ENCODE results near the gene DYNLT4.
"Not testable (repeated sequence)": the region's sequence is repeated elsewhere in the genome, so short reads cannot be mapped to it uniquely, and the experiment has no call there.

Gene DYNLT4, protein sequence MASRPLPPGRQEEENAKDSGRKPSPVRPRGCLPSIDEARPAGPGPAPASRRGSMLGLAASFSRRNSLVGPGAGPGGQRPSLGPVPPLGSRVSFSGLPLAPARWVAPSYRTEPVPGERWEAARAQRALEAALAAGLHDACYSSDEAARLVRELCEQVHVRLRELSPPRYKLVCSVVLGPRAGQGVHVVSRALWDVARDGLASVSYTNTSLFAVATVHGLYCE

DNA sequence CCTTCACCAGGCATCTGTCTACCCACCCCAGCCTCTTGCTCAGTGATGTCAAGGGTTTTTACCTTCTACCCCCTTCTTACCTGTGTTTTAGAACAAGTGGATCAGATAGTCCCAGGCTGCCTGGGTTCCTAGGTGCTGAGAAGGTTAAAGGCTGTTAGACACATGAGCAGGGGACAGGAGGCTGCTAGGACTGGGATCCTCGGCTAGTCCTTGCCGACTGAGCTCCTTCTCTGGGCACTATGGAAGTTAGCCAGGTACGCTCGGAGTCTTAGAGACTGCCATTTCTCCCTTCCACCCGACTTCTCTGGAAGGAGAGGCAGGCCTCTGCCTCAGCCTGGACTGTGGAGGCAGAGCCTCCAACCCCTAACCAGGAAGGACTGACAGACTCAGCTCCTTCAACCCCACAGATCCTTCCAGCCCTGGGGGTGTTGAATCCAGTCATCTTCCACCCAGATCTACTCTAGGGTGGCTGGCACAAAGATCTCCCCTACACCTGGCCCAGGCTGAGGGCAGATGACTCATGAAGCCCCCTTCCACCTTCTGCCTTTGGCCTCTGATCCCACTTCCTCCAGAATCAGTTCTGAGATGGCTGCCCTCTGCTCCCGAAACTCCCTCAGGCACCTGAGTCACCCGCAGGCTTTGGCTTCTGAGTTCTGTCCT, at the start of gene DYNLT4:
Gene DYNLT4, minus strand, starts transcription at position 648 of the 660 bp plus-strand sequence. CDS start 683 bp downstream, outside the sequence.
- DNase-seq: no peak

DNA sequence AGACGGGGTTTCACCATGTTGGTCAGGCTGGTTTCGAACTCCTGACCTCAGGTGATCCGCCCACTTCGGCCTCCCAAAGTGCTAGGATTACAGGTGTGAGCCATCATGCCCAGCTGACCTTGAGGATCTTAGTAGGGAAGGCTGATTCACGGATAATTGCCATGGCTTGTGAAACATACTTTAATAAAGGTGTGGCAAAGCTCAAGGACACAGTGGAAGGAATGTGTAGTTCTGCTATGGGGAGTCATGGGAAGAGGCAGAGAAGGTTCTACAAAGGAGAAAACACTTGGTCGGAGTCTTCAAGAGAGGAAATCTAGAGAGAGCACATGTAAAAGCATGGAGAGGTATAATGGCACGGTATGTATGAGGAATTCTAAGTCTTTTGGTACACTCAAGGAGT, 48.6 kb upstream of the DYNLT4 start:
- DNase-seq: no peak

DNA sequence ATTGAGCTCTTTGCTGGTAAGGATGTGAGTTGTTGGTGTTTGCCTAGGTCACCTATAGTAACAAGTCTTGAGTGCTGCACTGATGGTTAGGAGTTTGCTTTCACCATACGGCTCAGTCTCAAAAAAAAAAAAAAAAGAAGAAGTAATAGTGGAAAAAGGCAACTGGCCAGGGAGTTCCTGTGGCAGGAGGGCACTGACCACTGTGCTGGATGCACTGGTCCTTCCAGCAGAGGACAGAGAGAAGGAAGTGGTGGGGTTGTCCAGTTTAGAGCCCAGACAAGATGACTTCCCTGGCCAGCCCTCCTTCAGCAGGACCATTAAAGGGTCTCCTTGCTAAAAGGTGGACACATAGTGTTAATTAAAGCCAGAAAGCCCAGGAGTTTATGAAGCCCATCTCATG, 47.8 kb upstream of the DYNLT4 start:
- DNase-seq: no peak

DNA sequence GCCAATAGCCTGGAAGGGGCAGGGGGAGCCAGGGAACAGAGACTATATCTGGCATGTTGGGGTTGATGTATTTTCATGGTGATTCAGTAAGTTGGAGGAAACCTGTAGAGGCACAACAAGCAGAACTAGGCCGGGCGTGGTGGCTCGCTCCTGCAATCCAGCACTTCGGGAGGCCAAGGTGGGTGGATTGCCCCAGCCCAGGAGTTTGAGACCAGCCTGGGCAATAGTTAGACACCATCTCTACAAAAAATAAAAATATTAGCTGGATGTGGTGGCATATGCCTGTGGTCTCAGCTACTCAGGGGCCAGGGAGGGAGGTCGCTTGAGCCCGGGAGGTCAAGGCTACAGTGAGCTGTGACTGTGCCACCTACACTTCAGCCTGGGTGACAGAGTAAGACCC, 46.0 kb upstream of the DYNLT4 start:
- no peak for DNase-seq

DNA sequence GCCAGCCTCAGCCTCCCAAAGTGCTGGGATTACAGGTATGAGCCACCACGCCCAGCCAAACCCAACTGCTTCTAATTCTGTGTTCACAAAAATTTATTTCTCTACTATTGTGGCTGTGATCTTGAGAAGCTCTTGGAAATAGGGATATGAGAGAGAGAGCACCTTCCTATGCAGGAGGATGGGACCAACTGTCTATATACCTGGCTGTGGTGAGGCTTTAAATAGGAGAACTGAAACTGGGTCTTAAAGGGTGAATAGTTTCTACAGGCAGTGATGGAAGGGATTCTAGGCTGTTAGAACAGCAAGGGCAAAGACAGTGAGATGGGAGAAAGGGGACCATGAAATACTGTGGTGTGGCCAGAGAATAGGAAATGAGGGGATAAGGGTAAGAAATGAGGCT, 44.2 kb upstream of the DYNLT4 start:
- no peak for DNase-seq

DNA sequence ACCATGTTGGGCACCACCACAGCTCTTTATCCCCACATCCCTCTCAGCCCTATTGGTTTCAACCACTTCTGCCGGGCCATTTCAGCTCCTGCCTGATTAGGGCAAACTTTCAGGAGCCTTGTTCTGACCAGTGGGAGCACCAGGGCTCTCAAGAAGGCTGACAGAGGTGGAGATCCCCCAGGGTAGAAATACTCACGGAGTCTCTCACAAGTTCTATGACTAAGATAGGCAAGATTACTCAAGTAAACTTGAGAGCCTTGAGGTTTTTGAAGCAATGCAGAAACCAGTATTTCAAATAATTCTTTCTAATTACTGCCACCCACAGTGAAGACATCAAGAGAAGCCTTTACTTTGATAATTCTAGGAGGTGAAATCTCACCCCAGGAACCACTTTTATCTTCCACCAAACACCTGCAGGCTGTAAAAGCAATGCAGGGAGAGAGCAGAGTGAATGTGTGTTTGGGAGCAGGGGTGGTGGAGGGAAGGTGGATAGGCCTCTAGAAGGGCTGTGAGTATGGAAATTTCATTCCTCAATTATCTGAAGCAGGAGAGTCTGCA, 42.5 kb upstream of the DYNLT4 start:
- no peak for DNase-seq

DNA sequence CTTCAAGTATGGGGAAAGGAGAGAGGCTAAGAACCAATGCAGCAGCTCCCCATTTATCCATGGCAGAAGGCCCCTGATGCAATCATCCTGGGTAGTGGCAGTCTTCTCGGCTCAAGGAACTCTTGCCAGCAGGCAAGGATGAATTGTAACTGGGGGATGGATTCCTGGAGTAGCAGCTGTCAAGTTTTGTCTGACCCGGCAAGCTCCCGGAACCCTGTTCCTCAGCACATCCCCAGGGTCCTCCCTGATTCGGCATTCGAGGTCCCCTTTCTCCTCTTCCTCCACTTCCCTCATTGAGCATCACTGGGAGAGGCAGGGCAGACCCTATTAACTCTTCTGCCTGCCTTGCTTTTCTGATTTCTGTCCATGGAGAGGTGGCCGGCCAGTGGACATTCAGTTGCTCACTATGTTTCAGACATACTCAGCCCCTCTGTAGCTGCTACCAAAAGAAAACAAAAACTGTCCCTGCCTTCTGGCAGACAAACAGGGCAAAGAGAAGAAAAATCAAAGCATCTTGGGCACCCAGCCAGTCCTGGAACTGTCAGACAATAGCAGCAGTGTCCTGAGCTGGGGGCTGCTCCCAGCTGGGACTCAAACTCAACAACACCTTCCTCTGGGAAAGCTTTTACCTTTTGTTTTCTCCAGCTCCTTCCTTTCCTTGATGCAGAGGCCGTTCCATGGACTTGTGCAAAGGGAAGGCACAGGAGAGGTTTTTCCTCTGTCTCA, 41.5 kb upstream of the DYNLT4 start:
- DNase-seq: no peak

DNA sequence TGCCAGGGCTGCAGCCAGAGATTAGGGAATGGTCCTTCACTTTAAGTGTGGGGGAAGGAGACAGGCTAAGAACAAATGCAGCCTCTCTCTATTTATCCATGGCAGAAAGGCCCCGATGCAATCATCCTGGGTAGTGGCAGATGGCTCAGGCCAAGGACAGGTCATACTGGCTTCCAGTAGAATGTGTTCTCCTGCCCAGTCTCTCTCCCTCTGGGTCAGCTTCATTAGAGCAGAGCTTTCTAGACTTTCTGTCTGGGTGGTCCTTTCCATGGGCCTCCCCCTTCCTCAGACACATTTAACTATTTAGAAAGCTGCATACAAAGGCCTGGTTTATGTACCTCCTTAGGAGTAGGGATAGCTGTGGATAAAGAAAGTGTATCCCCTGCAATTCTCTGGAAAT, 40.7 kb upstream of the DYNLT4 start:
- DNase-seq: no peak

DNA sequence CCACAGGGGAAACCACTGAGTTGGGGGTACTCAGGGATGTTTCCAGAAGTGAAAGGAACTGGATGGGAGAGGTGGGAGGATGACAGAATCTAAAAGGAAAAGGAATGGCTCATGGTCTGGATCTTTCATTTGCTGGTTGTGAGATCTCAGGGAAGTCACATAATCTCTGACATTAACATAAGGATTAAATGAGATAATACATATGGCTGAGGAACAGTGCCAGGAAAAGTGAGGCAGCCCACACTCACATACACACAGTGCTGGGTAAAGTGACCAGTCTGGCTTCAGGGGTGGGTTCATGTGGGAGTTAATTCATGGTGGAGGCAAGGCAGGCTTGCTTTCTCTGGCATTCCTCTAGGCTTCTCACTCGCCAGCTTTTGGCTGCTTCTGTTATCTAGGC, 39.8 kb upstream of the DYNLT4 start:
- no peak for DNase-seq

DNA sequence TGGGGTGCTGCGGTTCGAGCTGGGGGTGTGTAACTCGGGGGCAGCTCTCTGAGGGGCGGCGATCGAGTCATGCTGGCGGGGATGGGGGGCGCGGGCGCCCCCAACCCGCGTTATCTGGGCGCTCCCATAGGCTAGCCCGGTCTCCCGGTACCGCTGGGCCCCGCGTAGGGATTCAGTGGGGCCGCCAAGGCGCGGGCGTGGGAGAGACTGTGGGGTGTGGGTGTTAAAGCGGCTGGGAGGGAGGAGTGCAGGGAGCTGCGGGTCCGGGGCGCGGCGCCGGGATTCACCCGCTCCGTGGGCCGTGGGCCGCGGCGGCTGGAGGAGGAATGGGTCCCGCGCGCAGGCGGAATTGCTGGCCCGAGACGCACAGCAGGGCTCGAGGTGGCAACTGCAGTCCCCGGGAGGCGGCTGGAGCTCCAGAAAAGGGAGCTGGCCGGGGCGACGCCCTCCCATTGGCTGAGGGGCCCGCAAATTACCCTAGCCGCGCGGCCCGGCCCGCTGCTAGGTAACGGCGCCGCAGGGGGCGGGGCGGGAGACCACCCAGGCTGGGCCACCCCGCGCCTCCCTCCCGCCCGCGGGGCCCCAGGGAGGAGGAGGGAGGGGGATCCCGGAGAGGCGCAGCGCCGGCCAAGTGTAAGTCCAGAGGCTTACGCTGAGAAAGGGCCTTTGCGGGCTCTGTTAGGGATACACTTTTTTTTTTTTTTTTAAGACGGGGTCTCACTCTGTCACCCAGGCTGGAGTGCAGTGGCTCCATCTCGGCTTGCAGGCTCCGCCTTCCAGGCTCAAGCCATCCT, 35.9 kb upstream of the DYNLT4 start, which contains the start of gene PTCH2:
Gene PTCH2, minus strand, starts transcription at position 392 of the 794 bp plus-strand sequence. Its CDS starts 321 bp downstream, at position 71.
- peak; percentile 42 for DNase-seq

DNA sequence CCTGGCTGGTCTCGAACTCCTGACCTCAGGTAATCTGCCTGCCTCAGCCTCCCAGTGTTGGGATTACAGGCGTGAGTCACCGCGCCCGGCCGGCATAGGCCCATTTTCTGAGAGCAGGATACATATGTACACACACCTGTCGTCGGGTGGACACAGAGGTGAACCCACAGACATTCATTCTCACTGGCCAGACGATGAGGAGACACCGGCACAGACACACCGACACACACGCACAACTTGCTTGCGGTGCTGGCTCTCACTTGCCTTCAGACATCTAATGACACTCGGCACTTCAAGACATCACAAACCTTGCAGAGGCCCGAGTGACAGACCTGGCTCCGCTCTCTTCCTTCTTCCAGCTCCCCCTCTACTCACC, 35.3 kb upstream of the DYNLT4 start:
- no peak for DNase-seq

DNA sequence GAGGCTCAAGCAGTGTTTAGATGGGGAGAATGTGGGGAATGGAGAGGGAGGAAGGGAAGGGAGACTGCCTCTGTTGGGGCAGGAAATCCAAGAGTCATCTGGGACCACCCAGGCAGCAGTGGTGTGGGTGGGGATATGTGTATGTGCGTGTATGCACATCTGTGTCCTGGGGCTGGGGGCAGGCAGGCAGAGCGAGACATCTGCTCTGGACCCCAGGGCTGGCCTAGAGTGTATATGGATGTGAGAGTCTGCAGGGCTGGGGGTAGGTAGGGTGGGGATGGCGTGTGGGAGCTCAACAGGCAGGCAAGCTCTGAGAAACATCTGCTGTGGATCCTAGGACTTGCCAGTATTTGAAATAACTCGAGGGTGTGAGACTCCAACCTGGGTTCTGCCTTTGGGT, 32.4 kb upstream of the DYNLT4 start:
- no peak for DNase-seq

DNA sequence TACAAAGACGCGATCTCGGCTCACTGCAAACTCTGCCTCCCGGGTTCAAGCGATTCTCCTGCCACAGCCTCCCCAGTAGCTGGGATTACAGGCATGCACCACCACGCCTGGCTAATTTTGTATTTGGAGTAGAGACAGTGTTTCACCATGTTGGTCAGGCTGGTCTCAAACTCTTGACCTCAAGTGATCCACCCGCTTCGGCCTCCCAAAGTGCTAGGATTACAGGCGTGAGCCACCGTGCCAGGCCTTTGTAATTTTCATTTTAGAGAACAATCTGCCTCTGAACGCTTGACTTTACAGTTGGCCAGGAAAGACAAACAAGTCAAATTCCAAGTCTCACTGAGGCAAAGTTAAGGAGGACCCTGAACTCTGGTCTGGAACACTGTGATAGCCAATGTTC, 31.1 kb upstream of the DYNLT4 start:
- not testable (repeated sequence) for DNase-seq

DNA sequence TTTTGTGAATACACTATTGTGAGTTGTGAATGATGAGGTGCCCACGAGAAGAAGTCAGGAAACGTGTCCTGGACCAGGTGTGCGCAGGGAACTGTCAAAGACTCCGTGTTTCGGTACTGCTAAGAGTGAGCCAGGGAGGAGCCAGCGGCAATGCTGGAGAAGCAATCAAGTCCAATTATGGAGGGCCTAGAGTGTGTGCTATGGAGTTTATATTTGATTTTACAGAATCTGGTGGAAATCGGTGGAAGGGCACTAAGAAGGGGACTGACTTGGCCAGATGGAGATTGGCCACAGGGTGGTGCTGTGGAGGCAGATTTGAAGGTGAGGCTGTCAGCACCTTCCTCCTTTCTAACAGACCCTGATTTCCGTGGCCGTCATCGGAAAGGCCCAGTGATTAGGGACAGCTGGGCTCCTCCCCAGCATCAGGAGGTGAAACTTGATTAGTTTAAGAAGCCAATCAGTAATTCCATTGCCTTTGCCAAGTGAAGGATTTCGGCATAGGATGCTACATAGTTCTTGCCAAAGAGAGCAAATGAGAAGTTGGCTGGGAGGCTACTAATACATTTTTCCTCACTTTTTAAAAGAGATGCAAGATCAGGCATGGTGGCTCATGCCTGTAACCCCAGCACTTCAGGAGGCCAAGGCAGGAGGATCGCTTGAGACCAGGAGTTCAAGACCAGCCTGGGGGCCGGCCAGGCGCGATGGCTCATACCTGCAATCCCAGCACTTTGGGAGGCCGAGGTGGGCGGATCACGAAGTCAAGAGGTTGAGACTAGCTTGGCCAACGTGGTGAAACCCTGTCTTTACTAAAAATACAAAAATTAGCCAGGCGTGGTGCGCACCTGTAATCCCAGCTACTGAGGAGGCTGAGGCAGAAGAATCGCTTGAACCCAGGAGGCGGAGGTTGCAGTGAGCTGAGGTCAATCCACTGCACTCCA, 28.9 kb upstream of the DYNLT4 start:
- DNase-seq: peak; percentile 76

DNA sequence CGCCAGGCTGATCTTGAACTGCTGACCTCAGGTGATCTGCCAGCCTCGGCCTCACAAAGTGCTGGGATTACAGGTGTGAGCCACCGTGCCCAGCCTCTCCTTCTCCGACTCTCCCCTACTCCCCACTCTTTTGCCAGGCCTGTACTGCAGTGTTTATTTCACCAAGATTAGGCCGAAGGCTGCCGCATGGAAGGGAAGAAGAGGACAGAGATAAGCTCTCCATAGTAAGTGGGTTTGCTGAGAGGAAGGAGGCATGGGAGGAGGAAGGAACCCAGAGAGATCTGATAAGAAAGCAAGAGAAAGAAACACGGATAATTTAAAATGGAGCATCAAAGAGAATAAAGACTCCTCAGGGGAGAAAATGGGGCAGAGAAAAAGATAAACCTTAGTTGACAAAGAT, 27.2 kb upstream of the DYNLT4 start:
- no peak for DNase-seq

DNA sequence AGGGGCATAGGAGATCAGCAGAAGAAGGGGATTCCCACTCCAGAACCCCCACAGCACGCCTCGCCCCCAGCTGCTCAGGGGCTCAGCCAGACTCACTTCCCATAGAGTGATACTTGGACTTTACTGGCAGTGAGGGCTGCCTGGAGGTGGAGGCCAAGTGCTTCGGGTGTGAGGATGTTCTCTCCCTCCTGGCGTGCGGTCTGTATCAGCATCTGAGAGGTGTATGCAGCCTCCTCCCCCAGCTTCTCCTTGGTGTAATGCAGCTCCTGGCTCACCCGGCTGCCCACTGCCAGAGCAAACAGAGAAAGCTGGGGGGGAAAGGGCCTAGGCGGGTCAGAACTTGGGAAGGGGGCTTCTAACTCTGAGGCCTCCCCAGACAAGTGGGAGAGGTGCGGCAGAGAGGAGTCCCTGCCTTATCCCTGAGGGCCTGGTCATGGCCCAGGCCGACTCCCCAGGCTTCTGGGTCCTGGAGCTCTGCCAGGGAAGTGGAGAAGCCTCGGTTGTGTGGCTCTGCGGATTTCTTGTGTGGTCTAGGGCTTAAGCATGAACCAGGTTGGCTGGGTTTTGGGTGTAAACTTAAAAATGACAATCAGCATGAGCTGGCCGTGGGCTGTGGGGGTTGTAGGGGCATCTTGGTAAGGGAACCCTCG, 25.0 kb upstream of the DYNLT4 start:
- no peak for DNase-seq

DNA sequence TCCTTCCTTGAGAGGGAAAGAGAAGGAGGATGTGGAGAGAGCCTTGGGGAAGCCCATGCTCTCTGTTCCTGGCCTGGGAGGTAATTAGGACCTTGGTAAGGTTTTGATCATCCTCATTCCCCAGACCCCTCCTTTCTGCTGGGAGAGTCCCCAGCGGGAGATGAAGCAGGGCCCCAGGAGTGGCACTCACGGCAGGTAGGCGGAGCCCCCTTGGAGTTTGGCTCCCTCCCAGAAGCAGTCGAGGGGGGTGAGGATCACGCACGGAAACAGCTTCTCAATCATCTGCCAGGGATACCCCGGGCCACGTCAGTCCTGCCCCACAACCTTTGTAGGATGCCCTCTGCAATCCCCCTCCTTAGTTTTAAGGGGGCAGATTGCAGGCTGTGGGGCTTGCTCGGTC, 24.4 kb upstream of the DYNLT4 start:
- DNase-seq: no peak

DNA sequence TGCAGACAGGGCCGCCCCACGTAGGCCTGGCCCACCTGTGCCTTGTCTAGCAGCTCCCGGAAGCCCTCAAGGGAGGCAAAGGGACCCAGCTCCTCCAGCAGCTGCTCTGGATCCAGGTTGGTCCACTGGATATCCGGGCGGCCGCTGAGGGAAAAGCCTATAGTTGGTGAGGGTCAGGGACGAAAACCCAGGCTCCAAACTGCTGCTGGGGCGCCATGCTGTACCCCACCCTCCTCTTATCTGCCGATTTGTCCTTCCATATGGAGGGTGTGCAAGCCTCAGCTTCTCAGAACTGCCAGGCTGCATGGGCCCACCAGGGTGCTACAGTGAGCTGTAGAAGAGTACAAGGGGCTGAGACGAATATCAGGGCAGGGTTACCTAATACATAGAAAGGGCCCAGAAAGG, 23.8 kb upstream of the DYNLT4 start:
- DNase-seq: no peak

DNA sequence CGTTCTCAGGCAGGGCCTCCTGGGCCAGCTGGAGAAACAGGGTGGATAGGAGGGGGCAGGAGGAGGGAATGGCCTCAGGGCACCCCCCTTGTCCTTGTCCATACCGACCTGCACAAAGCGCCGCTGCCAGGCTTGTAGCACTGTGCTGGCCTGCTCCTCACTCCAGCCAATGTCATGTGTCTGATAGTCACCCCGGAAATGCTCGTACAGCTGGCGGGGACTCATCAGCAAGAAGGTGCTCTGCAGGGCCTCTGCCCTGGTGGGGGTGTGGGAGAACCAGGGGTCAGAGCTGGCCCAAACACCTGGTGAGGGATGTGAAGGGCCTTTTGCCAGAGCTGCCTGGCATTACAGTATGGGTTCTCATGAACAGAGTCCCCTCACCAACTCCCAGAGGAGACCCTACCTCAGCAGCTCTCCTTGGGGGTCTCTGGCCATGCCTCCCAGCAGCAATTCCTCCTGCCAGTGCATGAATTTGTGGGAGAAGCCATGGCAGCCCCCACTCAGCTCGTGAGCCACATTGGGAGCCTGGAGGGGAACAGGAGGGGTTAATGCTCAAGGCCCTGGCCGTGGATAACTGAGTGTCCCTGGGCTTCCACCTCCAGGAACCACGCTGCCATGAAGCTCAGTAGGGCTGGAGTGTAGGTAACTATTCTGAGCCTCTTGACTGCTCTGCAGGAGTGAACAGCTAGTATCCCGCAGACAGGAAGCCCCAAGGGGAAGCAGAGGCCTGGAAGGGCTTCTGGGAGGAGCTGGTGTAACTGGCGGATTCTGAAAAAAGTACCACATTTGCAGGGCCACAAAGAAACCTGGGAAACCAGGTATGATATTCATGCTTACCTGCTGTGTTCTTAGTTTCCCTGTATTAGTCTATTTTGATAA, 22.6 kb upstream of the DYNLT4 start:
- no peak for DNase-seq

DNA sequence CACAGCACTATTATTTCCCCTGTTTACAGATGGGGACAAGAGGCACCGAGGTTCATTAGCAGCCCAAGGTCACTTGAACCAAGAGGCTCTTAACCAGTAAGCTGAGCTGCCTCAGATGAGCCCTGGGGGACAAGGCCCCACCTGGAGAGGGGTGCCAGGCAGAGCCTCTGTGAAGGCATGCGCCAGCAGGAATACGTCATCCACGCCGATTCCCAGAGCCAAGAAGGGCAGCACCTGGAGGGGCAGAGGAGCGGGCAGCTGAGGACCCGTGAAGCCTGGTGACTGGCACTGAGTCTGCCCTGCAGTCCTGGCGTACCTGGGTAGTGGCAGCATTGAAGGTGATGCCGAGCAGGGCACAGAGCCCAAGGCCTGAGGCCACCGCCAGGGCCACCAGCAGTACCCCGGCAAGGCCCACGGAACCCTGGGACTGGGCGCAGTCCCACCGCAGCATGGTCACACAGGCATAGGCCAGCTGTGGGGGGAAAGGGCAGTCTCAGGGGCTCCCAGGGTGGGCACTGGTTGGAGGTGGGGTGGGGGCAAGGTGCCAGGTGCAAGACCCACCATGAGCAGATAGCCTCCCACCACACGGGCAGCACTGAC, 21.8 kb upstream of the DYNLT4 start:
- no peak for DNase-seq
